Osteocyte (in vitro differentiated cells): ENCODE data around the gene NLGN1. TPM values are rescaled to one million over a fixed set of nuclear protein-coding genes. Genes with fewer than 3 reads are reported as not detected.

ENCODE experiments used
- DNase-seq: peaks from one replicate; pipeline ENCODE4 v3.0.0; 2021; ENCODE audit warnings: mixed read lengths; ENCODE audit not compliant: unreplicated experiment; ENCODE audit errors: extremely low spot score
- H3K27ac Mint-ChIP-seq: one replicate; pipeline ENCODE4 v1.8.0; 2021; ENCODE audit warnings: mild to moderate bottlenecking, mixed read lengths; ENCODE audit not compliant: unreplicated experiment
- H3K27me3 Mint-ChIP-seq: one replicate; pipeline ENCODE4 v1.8.0; 2021; ENCODE audit warnings: mixed read lengths; ENCODE audit not compliant: unreplicated experiment
- H3K36me3 Mint-ChIP-seq: one replicate; pipeline ENCODE4 v1.8.0; 2021; ENCODE audit warnings: mixed read lengths; ENCODE audit not compliant: unreplicated experiment
- H3K4me1 Mint-ChIP-seq: one replicate; pipeline ENCODE4 v1.8.0; 2021; ENCODE audit warnings: mixed read lengths; ENCODE audit not compliant: unreplicated experiment
- H3K4me3 Mint-ChIP-seq: one replicate; pipeline ENCODE4 v1.8.0; 2021; ENCODE audit warnings: mild to moderate bottlenecking, moderate library complexity, mixed read lengths; ENCODE audit not compliant: unreplicated experiment
- H3K9me3 Mint-ChIP-seq: one replicate; pipeline ENCODE4 v1.8.0; 2021; ENCODE audit warnings: mixed read lengths; ENCODE audit not compliant: unreplicated experiment
- CTCF ChIP-seq: fragments of 200-600 bp; sonication (generic); IDR thresholded peaks from 2 replicates; pipeline ENCODE4 v1.5.0; 2021; ENCODE audit warnings: antibody characterized with exemption, mild to moderate bottlenecking, moderate library complexity
- total RNA-seq: library from RNA; stranded (reverse); gene quantifications from 2 replicates; pipeline ENCODE4 v1.2.1, GENCODE V29; 2021

Gene NLGN1
- total RNA-seq, 1 donor from 2014 or later, result 3.9 TPM

- TF ChIP-seq CTCF, result no peak
- DNase-seq, result no peak
- Mint-ChIP-seq H3K36me3 (no peaks in the 10 kb centered on the region), H3K27ac (no peak overlapping the region), H3K27me3 (no peaks in the 10 kb centered on the region), H3K4me3 (no peak overlapping the region), H3K4me1 (peaks cover 3% of the 10 kb centered on the region), H3K9me3 (no peaks in the 10 kb centered on the region)
Measured at GRCh38 chr3:173552526-173552925, 155.0 kb downstream of the NLGN1 start.

- H3K4me3 Mint-ChIP-seq, result no peak overlapping the region
- no peaks in the 10 kb centered on the region for H3K36me3 Mint-ChIP-seq
- H3K9me3 Mint-ChIP-seq, result no peaks in the 10 kb centered on the region
- TF ChIP-seq CTCF, result peak; percentile 85
- DNase-seq, result no peak
- H3K4me1 Mint-ChIP-seq, result peaks cover 3% of the 10 kb centered on the region
- H3K27me3 Mint-ChIP-seq, result peaks cover 3% of the 10 kb centered on the region
- no peak overlapping the region for H3K27ac Mint-ChIP-seq
Measured at GRCh38 chr3:173553635-173554280, 156.2 kb downstream of the NLGN1 start.

- peaks cover 3% of the 10 kb centered on the region for H3K27me3 Mint-ChIP-seq
- no peak for DNase-seq
- no peak for TF ChIP-seq CTCF
- H3K36me3 Mint-ChIP-seq, result no peaks in the 10 kb centered on the region
- no peaks in the 10 kb centered on the region for H3K9me3 Mint-ChIP-seq
- H3K27ac Mint-ChIP-seq, result no peak overlapping the region
- no peak overlapping the region for H3K4me3 Mint-ChIP-seq
- H3K4me1 Mint-ChIP-seq, result peaks cover 3% of the 10 kb centered on the region
Measured at GRCh38 chr3:173556546-173556945, 159.0 kb downstream of the NLGN1 start.

GRCh38 chr3:173567997-173568396, 170.5 kb downstream of the NLGN1 start:
- no peak overlapping the region for H3K4me3 Mint-ChIP-seq
- no peaks in the 10 kb centered on the region for H3K27me3 Mint-ChIP-seq
- H3K9me3 Mint-ChIP-seq, result no peaks in the 10 kb centered on the region
- H3K4me1 Mint-ChIP-seq, result no peaks in the 10 kb centered on the region
- no peaks in the 10 kb centered on the region for H3K36me3 Mint-ChIP-seq
- no peak for TF ChIP-seq CTCF
- no peak overlapping the region for H3K27ac Mint-ChIP-seq
- no peak for DNase-seq

GRCh38 chr3:173568623-173569022, 171.1 kb downstream of the NLGN1 start:
- Mint-ChIP-seq H3K4me3 (no peak overlapping the region), H3K36me3 (no peaks in the 10 kb centered on the region), H3K4me1 (no peaks in the 10 kb centered on the region), H3K27me3 (no peaks in the 10 kb centered on the region), H3K9me3 (no peaks in the 10 kb centered on the region), H3K27ac (no peak overlapping the region)
- no peak for DNase-seq
- TF ChIP-seq CTCF, result no peak
